NT2/D1 (cell line): ENCODE results near the gene CTBP2.

Source experiments
- SUZ12 ChIP-seq: IDR thresholded peaks from 2 replicates; pipeline ENCODE4 v1.6.1; 2011; ENCODE audit not compliant: insufficient read length, insufficient read depth; ENCODE audit errors: extremely low read depth
- ZNF274 ChIP-seq: IDR thresholded peaks from 2 replicates; pipeline ENCODE4 v1.6.1; 2011; ENCODE audit warnings: mild to moderate bottlenecking, low read depth, low read length

- no peak for TF ChIP-seq ZNF274
- TF ChIP-seq SUZ12, result no peak
These were observed 5.3 kb downstream of the CTBP2 start for GRCh38 chr10:125155101-125155500.
